ENCODE results near the gene CAPN15. TPM values are rescaled to one million over a fixed set of nuclear protein-coding genes. Genes with fewer than 3 reads are reported as not detected.

CAPN15 gene
- polyA plus RNA-seq, 2 of the 4 experiments (the other 2 are of a cell fraction), result 11.4 to 33.3 TPM

GRCh38 chr16:578870-579405 lies 51.4 kb downstream of the CAPN15 start:
- 54% methylated on average over 4 of the region's 34 CpGs for WGBS (ENCODE audit: missing lambda C conversion rate)
- DNase-seq (ENCODE audit: low read depth in 1 of 2, low spot score in 1 of 2) (peak; percentile 61 to 84), FAIRE-seq (no peak), ATAC-seq (peak; percentile 72 to 89)
- Histone ChIP-seq H3K4me3 (0 out of 3 replicates have a peak overlapping the region, but pooled peaks have one; percentile 29), H3K4me1 (peaks cover 6% of the 10 kb centered on the region; the same call in 2 of the 3 replicates), H3K9me3 (no peaks in the 10 kb centered on the region), H3K27ac (peak overlapping the region in 1 of 2 experiments; percentile 78; a peak in 2 of 6 replicates), H3K4me2 (peak overlapping the region; percentile 82)
- POLR2A ChIA-PET, result interaction anchor here (1.0 kb wide), 1 partner anchor 10 kb away, joined by 3 read pairs; no protein-coding TSS in a partner anchor
- CTCF ChIA-PET, result interaction anchor here (0.5 to 7.1 kb wide), 23 partner anchors 10 to 177 kb away, joined by 3 to 105 read pairs (median 3); partner anchors contain the start of genes METTL26, PIGQ, RAB40C and RHOT2
- no peak for TF ChIP-seq ATOH8 (CRISPR knock-in tag; IDR thresholded peaks at IDR 0.05; ENCODE audit: low read depth)
- TF ChIP-seq EP300 (IDR thresholded peaks at IDR 0.05), result no peak
- TF ChIP-seq TP53 (CRISPR knock-in tag; IDR thresholded peaks at IDR 0.05), result no peak
- no peak for TF ChIP-seq REST (IDR thresholded peaks at IDR 0.05)
- TF ChIP-seq CTCF (IDR thresholded peaks at IDR 0.05), result peak; percentile 82
- TF ChIP-seq RAD21 (conservative IDR thresholded peaks at IDR 0.05 in 1 of 2, IDR thresholded peaks at IDR 0.05 in 1 of 2), result peak; percentile 82
- no peak for TF ChIP-seq GATA3 (IDR thresholded peaks at IDR 0.05; ENCODE audit: borderline replicate concordance)
- TF ChIP-seq CHD2 (IDR thresholded peaks at IDR 0.05; ENCODE audit: low read length, partially characterized antibody), result no peak
- TF ChIP-seq HOXB13 (CRISPR knock-in tag; IDR thresholded peaks at IDR 0.05; ENCODE audit: low read depth), result no peak
- TF ChIP-seq POLR2AphosphoS2 (conservative IDR thresholded peaks at IDR 0.05; ENCODE audit: low read length), result no peak
- TF ChIP-seq HES2 (IDR thresholded peaks at IDR 0.05), result no peak
- no peak for TF ChIP-seq CEBPB (IDR thresholded peaks at IDR 0.05)
- no peak for TF ChIP-seq CHD4 (IDR thresholded peaks at IDR 0.05; ENCODE audit: borderline replicate concordance)
- TF ChIP-seq MAFK (IDR thresholded peaks at IDR 0.05; ENCODE audit: partially characterized antibody), result no peak
- no peak for TF ChIP-seq JUNB (IDR thresholded peaks at IDR 0.05)
- no peak for TF ChIP-seq RCOR1 (IDR thresholded peaks at IDR 0.05; ENCODE audit: low read depth, low read length)
- TF ChIP-seq HOXB5 (CRISPR knock-in tag; IDR thresholded peaks at IDR 0.05), result no peak
- peak; percentile 51; the same call in 1 of the 2 replicates for TF ChIP-seq KDM5A (IDR thresholded peaks at IDR 0.05)
- TF ChIP-seq E2F6 (IDR thresholded peaks at IDR 0.05; ENCODE audit: borderline replicate concordance, low read depth), result no peak
- no peak for TF ChIP-seq CBX2 (IDR thresholded peaks at IDR 0.05; ENCODE audit: borderline replicate concordance, low read depth)
- TF ChIP-seq MAZ (IDR thresholded peaks at IDR 0.05; ENCODE audit: borderline replicate concordance, low read depth, low read length), result no peak
- peak; percentile 76 for TF ChIP-seq MAX (IDR thresholded peaks at IDR 0.05)
- TF ChIP-seq HMGXB4 (CRISPR knock-in tag; IDR thresholded peaks at IDR 0.05; ENCODE audit: borderline replicate concordance), result no peak
- TF ChIP-seq FOSL2 (IDR thresholded peaks at IDR 0.05), result no peak
- no peak for TF ChIP-seq FOSL2 (CRISPR knock-in tag; IDR thresholded peaks at IDR 0.05)
- TF ChIP-seq NPAS2 (CRISPR knock-in tag; IDR thresholded peaks at IDR 0.05; ENCODE audit: borderline replicate concordance), result no peak
- no peak for TF ChIP-seq CBX8 (IDR thresholded peaks at IDR 0.05)
- no peak for TF ChIP-seq FOSB (CRISPR knock-in tag; IDR thresholded peaks at IDR 0.05)
- TF ChIP-seq HOXA7 (CRISPR knock-in tag; IDR thresholded peaks at IDR 0.05), result no peak
- TF ChIP-seq NR3C1 (IDR thresholded peaks at IDR 0.05), result no peak
- no peak for TF ChIP-seq FOXS1 (CRISPR knock-in tag; IDR thresholded peaks at IDR 0.05)
- no peak for TF ChIP-seq RFX5 (IDR thresholded peaks at IDR 0.05)
- TF ChIP-seq BHLHE40 (IDR thresholded peaks at IDR 0.05; ENCODE audit: low read depth, low read length), result 0 out of 2 replicates have a peak, but pooled peaks have one; percentile 12
